ENCODE results near the gene INHBB.

DNA sequence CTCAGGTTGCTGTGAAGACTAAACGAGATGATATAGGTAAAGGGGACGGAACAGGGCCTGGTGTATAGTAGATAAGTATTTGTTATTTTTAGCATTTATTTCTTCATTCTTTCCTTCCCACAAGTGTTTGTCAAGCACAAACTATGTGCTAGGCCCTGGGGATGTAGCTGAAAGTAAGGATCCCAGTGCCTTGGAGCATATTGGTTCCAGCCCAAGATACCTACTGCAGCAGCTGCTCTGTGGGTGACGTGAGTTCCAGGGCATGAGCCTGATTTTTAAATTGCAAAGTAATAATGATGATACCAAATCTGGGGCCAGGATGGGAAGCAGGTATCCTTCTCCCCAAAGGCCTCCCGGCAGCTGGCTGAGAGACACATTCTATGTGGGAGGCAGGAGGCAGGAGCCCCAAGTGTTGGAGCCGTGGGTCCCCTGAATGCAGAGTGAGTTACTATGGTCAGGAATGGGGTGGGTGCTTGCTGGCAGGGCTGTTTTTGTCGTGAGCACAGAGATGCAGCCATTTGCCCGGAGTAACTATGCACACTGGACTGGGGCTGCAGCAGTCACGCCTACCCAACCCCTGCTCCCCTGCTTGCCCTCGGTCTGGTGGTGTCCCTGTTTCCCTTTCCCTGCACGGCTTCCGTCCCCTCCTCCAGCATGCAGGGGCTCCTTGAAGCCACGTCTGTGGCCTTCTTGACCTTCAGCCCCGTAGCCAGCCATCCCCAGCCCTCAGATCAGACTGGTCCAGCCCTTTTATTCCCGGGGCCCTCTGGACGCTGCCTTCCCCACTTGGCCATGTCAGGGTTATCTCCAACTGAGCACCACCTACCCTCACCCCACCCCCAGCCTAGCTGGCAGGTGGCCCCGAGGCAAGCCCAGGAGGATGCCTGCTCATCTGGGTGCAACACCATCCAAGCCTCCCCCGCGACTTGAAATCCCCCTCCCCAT lies 52.4 kb downstream of the INHBB start:
- TF ChIP-seq POLR2AphosphoS5 (IDR thresholded peaks at IDR 0.05): no peak
- TF ChIP-seq EZH2 (IDR thresholded peaks at IDR 0.05; ENCODE audit: borderline replicate concordance, insufficient read depth, low read length, poor library complexity, severe bottlenecking): no peak
- no peak for TF ChIP-seq TAF1 (IDR thresholded peaks at IDR 0.05; ENCODE audit: low read depth)
- TF ChIP-seq, protein P1, sequence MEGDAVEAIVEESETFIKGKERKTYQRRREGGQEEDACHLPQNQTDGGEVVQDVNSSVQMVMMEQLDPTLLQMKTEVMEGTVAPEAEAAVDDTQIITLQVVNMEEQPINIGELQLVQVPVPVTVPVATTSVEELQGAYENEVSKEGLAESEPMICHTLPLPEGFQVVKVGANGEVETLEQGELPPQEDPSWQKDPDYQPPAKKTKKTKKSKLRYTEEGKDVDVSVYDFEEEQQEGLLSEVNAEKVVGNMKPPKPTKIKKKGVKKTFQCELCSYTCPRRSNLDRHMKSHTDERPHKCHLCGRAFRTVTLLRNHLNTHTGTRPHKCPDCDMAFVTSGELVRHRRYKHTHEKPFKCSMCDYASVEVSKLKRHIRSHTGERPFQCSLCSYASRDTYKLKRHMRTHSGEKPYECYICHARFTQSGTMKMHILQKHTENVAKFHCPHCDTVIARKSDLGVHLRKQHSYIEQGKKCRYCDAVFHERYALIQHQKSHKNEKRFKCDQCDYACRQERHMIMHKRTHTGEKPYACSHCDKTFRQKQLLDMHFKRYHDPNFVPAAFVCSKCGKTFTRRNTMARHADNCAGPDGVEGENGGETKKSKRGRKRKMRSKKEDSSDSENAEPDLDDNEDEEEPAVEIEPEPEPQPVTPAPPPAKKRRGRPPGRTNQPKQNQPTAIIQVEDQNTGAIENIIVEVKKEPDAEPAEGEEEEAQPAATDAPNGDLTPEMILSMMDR (IDR thresholded peaks at IDR 0.05; ENCODE audit: poor library complexity, severe bottlenecking): no peak

Data from neural cell (in vitro differentiated cells).